GM20431 (cell line): Measurements from ENCODE around the gene ALG1.

ENCODE experiments used
- in situ Hi-C: fragments of 300-500 bp; cut with MseI, MboI; formaldehyde crosslinking; loops from one replicate; pipeline ENCODE4 v1.15.0; 2020; ENCODE audit warnings: low sequenced_read_pairs; ENCODE audit not compliant: unreplicated experiment

Gene ALG1

GRCh38 chr16:5071681-5072333 is at the start of gene ALG1:
ALG1 (plus strand) TSS chr16:5071843; CDS start chr16:5071850, 7 bp downstream.
- in situ Hi-C loops: loop anchor here (25.0 kb wide), 1 partner anchor 540 kb away; no protein-coding TSS in a partner anchor

GRCh38 chr16:5022521-5022920 is 49.1 kb upstream of the ALG1 start:
- in situ Hi-C loops: no loop called here

GRCh38 chr16:5024632-5025031 is 47.0 kb upstream of the ALG1 start:
- in situ Hi-C loops: no loop called here

- in situ Hi-C loops: no loop called here
Measured at GRCh38 chr16:5025171-5025632, 46.4 kb upstream of the ALG1 start.

- in situ Hi-C loops: no loop called here
Measured at GRCh38 chr16:5026664-5027063, 45.0 kb upstream of the ALG1 start.

GRCh38 chr16:5027086-5027485 is 44.6 kb upstream of the ALG1 start:
- in situ Hi-C loops: no loop called here

- in situ Hi-C loops: no loop called here
Measured at GRCh38 chr16:5027575-5028235, 43.9 kb upstream of the ALG1 start.

GRCh38 chr16:5028950-5029475 is 42.6 kb upstream of the ALG1 start:
- in situ Hi-C loops: no loop called here

GRCh38 chr16:5030251-5030870 is 41.3 kb upstream of the ALG1 start:
- in situ Hi-C loops: no loop called here

- in situ Hi-C loops: no loop called here
Measured at GRCh38 chr16:5031601-5032000, 40.0 kb upstream of the ALG1 start.

- in situ Hi-C loops: no loop called here
Measured at GRCh38 chr16:5032748-5033167, 38.9 kb upstream of the ALG1 start.

- in situ Hi-C loops: no loop called here
Measured at GRCh38 chr16:5033256-5034166, 38.1 kb upstream of the ALG1 start, which contains the start of gene NAGPA. NAGPA (minus strand) TSS chr16:5033935; CDS start chr16:5033914, 21 bp downstream.

GRCh38 chr16:5034167-5034523 is 37.5 kb upstream of the ALG1 start:
- in situ Hi-C loops: no loop called here

- in situ Hi-C loops: no loop called here
Measured at GRCh38 chr16:5035909-5036227, 35.8 kb upstream of the ALG1 start.

- in situ Hi-C loops: no loop called here
Measured at GRCh38 chr16:5036228-5037156, 35.2 kb upstream of the ALG1 start.

- in situ Hi-C loops: no loop called here
Measured at GRCh38 chr16:5040451-5040850, 31.2 kb upstream of the ALG1 start.

- in situ Hi-C loops: no loop called here
Measured at GRCh38 chr16:5041600-5042133, 30.0 kb upstream of the ALG1 start.

- in situ Hi-C loops: no loop called here
Measured at GRCh38 chr16:5042574-5043171, 29.0 kb upstream of the ALG1 start.
